Measurements from ENCODE around the gene TMC8. TPM values are rescaled to one million over a fixed set of nuclear protein-coding genes. Genes with fewer than 3 reads are reported as not detected.

The TMC8 gene
- total and polyA plus RNA-seq, 2 experiments from 2014 or later = 1.2 to 1.3 TPM

DNA sequence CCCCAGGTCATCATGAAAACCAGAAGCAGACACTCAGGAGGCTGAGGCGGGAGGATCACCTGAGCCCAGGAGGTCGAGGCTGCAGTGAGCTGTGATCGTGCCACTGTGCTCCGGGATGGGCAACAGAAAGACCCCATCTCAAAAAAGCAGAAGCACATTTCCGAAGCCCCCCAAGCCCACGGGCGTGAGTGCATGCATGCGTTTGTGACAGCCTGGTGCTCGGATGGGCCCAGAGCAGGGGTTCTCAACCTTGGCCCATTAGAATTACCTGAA is 21.1 kb upstream of the TMC8 start:
- Histone ChIP-seq H3K4me1 (ENCODE audit: insufficient read depth) (peaks cover 11% of the 10 kb centered on the region), H2AFZ (no peak overlapping the region), H3K4me2 (no peak overlapping the region), H3K9me2 (ENCODE audit: insufficient read depth) (no peaks in the 10 kb centered on the region), H3K27ac (ENCODE audit: low read depth) (no peak overlapping the region), H3K79me2 (replicated peaks; ENCODE audit: insufficient read depth) (no peaks in the 10 kb centered on the region), H3F3A (replicated peaks; ENCODE audit: low read depth) (0 out of 2 replicates have a peak, but pooled peaks cover 3% of the 10 kb centered on the region), H3K4me3 (no peak overlapping the region), H3K27me3 (ENCODE audit: insufficient read depth) (no peaks in the 10 kb centered on the region), H3K36me3 (ENCODE audit: insufficient read depth) (peaks cover 2% of the 10 kb centered on the region; the same call in 1 of the 2 replicates), H4K20me1 (replicated peaks; ENCODE audit: insufficient read depth) (no peaks in the 10 kb centered on the region)
- Mint-ChIP-seq H3K9me3 (no peaks in the 10 kb centered on the region; the same call in 2 of the 3 replicates), H3K4me3 (no peak overlapping the region), H3K27ac (no peak overlapping the region), H3K4me1 (peaks cover 5% of the 10 kb centered on the region), H3K27me3 (ENCODE audit: insufficient read depth, low read depth, poor library complexity) (peaks cover 16% of the 10 kb centered on the region), H3K36me3 (ENCODE audit: low read depth) (peaks cover 21% of the 10 kb centered on the region)
- TF ChIP-seq, protein P1, sequence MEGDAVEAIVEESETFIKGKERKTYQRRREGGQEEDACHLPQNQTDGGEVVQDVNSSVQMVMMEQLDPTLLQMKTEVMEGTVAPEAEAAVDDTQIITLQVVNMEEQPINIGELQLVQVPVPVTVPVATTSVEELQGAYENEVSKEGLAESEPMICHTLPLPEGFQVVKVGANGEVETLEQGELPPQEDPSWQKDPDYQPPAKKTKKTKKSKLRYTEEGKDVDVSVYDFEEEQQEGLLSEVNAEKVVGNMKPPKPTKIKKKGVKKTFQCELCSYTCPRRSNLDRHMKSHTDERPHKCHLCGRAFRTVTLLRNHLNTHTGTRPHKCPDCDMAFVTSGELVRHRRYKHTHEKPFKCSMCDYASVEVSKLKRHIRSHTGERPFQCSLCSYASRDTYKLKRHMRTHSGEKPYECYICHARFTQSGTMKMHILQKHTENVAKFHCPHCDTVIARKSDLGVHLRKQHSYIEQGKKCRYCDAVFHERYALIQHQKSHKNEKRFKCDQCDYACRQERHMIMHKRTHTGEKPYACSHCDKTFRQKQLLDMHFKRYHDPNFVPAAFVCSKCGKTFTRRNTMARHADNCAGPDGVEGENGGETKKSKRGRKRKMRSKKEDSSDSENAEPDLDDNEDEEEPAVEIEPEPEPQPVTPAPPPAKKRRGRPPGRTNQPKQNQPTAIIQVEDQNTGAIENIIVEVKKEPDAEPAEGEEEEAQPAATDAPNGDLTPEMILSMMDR (conservative IDR thresholded peaks at IDR 0.05; ENCODE audit: low read depth in 2 of 2) = no peak
- TF ChIP-seq STAT1 (IDR thresholded peaks at IDR 0.05; ENCODE audit: unreplicated experiment) (no peak), POLR2AphosphoS5 (IDR thresholded peaks at IDR 0.05; ENCODE audit: low read depth) (no peak), CREB1 (CRISPR knock-in tag; IDR thresholded peaks at IDR 0.05; ENCODE audit: low read depth) (no peak), EZH2phosphoT487 (IDR thresholded peaks at IDR 0.05; ENCODE audit: unreplicated experiment) (no peak)
- TF ChIP-seq, protein P2, sequence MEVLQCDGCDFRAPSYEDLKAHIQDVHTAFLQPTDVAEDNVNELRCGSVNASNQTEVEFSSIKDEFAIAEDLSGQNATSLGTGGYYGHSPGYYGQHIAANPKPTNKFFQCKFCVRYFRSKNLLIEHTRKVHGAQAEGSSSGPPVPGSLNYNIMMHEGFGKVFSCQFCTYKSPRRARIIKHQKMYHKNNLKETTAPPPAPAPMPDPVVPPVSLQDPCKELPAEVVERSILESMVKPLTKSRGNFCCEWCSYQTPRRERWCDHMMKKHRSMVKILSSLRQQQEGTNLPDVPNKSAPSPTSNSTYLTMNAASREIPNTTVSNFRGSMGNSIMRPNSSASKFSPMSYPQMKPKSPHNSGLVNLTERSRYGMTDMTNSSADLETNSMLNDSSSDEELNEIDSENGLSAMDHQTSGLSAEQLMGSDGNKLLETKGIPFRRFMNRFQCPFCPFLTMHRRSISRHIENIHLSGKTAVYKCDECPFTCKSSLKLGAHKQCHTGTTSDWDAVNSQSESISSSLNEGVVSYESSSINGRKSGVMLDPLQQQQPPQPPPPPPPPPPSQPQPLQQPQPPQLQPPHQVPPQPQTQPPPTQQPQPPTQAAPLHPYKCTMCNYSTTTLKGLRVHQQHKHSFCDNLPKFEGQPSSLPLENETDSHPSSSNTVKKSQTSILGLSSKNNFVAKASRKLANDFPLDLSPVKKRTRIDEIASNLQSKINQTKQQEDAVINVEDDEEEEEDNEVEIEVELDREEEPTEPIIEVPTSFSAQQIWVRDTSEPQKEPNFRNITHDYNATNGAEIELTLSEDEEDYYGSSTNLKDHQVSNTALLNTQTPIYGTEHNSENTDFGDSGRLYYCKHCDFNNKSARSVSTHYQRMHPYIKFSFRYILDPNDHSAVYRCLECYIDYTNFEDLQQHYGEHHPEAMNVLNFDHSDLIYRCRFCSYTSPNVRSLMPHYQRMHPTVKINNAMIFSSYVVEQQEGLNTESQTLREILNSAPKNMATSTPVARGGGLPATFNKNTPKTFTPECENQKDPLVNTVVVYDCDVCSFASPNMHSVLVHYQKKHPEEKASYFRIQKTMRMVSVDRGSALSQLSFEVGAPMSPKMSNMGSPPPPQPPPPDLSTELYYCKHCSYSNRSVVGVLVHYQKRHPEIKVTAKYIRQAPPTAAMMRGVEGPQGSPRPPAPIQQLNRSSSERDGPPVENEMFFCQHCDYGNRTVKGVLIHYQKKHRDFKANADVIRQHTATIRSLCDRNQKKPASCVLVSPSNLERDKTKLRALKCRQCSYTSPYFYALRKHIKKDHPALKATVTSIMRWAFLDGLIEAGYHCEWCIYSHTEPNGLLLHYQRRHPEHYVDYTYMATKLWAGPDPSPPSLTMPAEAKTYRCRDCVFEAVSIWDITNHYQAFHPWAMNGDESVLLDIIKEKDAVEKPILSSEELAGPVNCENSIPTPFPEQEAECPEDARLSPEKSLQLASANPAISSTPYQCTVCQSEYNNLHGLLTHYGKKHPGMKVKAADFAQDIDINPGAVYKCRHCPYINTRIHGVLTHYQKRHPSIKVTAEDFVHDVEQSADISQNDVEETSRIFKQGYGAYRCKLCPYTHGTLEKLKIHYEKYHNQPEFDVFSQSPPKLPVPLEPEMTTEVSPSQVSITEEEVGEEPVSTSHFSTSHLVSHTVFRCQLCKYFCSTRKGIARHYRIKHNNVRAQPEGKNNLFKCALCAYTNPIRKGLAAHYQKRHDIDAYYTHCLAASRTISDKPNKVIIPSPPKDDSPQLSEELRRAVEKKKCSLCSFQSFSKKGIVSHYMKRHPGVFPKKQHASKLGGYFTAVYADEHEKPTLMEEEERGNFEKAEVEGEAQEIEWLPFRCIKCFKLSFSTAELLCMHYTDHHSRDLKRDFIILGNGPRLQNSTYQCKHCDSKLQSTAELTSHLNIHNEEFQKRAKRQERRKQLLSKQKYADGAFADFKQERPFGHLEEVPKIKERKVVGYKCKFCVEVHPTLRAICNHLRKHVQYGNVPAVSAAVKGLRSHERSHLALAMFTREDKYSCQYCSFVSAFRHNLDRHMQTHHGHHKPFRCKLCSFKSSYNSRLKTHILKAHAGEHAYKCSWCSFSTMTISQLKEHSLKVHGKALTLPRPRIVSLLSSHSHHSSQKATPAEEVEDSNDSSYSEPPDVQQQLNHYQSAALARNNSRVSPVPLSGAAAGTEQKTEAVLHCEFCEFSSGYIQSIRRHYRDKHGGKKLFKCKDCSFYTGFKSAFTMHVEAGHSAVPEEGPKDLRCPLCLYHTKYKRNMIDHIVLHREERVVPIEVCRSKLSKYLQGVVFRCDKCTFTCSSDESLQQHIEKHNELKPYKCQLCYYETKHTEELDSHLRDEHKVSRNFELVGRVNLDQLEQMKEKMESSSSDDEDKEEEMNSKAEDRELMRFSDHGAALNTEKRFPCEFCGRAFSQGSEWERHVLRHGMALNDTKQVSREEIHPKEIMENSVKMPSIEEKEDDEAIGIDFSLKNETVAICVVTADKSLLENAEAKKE (CRISPR knock-in tag; IDR thresholded peaks at IDR 0.05) = no peak
- no peak for DNase-seq (ENCODE audit: low spot score)
- ATAC-seq = no peak

Data from GM23338 (cell line).